T-helper 2 cell treated with Interferon-gamma antibody and Interleukin-4, amounts not matched to agents 100 ng/mL and 5 ng/mL, for 36 hours (primary cell): ENCODE measurements around the gene PPP1R12C. TPM values are rescaled to one million over a fixed set of nuclear protein-coding genes. Genes with fewer than 3 reads are reported as not detected.
"Not testable (repeated sequence)": the region's sequence is repeated elsewhere in the genome, so short reads cannot be mapped to it uniquely, and the experiment has no call there.

Experiments used
- intact Hi-C: fragments of 100-400 bp; cut with micrococcal nuclease; formaldehyde crosslinking; loops from one replicate; pipeline ENCODE4 v1.15.1; 2023
- total RNA-seq: library from RNA; stranded (reverse); gene quantifications from 2 replicates; pipeline ENCODE4 v1.2.3, GENCODE V29; 2022

PPP1R12C gene
- total RNA-seq, 1 donor from 2014 or later: 132 TPM

DNA sequence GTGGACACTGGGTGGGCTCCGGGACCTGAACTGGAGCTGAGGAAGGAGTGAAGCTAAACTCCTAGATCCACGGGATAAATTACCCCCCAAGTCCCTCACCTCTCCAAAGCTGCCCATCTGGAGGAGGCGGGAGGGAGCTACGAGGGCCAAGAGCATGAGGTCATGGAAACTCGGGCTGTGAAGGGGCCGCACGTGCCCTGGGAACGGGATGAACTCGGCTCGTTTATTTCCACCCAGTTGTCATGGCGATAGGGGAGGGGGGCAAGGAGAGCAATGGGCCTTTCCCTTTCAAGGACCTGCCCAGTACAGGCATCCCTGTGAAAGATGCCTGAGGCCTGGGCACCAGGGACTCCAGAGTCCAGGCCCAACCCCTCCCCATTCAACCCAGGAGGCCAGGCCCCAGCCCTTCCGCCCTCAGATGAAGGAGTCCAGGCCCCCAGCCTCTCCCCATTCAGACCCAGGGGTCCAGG lies 3.8 kb downstream of the PPP1R12C start:
- intact Hi-C loops: no loop called here

DNA sequence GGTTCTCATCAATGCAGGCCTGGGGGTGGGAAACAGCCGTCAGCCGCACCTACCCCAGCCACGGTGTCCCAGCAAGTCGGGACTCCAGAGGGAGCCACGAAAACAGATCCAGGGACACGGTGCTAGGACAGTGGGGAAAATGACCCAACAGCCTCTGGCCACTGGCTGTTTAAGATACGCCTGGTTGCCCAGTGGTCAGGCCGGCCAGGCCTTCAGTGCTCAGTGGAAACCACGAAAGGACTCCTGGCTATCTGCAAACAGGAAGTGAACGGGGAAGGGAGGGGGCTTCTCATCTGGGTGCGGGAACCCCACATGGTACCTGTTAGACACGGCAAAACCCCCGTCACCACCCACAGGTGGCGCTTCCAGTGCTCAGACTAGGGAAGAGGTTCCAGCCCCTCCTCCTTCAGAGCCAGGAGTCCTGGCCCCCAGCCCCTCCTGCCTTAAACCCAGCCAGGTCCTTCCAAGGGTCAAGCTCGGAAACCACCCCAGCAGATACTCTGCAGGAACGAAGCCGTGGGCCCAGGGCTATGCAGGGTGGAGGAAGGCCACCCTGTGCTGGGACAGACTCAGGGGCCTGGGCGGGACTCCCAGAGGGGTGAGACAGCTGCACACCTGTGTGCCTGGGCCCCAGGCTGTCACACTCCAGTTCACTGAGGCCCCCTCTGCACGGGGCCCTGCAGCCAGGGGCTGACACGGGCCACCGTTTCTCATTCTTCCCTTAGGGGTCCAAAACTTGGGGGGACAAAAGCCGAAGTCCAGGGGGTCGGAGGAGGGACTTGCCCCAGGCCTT lies 4.5 kb downstream of the PPP1R12C start:
- intact Hi-C loops: no loop called here

DNA sequence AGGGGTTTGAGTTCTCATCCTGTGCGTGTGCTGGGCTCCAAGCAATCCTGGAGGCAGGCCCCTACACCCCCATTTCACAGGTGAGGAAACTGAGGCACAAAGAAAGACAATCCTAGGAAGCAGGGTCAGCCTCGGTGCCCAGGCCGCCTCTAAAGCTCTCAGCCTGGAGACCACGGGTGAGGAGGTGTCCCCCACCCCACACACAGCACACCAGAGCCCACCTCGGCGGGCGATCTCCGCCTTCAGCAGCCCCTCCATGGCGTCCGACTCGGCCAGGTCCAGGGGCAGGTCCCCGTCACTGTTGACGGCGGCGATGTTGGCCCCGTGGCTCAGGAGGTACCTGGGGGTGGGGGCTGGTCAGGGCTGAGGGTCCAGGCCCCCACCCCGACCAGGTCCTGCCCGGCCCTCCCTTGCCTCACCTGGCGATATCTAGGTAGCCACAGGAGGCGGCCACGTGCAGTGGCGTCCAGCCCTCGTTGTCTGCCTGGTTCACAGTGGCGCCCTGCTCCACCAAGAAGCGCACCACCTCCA lies 5.1 kb downstream of the PPP1R12C start:
- intact Hi-C loops: no loop called here

DNA sequence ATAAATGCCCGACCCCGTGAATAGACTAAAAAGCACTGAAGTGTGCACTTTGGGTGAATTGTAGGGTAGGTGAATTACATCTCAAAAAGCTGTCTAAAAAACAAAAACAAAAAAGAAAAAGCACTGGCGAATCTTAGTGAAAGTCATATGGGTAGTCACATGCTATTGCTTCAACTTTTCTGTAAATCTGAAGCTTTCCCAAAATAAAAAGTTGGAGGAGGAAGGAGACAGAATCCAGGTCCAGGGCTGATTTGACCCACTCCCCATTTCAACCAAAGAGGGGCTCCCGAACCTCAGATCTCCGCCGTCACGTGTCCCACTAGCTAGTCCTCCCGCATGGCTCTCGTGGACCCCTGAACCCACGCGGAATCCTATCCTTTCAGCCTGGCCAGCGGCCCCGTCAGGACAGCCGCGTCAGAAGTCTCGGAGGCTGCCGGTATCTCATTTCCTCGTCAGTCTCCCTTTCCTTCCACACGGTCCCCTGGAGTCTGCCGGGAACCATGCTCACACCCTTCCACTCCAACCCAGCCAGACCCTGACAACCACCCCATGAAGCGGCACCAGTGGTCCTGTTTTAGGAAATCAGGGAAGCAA lies 6.1 kb downstream of the PPP1R12C start:
- intact Hi-C loops: no loop called here

DNA sequence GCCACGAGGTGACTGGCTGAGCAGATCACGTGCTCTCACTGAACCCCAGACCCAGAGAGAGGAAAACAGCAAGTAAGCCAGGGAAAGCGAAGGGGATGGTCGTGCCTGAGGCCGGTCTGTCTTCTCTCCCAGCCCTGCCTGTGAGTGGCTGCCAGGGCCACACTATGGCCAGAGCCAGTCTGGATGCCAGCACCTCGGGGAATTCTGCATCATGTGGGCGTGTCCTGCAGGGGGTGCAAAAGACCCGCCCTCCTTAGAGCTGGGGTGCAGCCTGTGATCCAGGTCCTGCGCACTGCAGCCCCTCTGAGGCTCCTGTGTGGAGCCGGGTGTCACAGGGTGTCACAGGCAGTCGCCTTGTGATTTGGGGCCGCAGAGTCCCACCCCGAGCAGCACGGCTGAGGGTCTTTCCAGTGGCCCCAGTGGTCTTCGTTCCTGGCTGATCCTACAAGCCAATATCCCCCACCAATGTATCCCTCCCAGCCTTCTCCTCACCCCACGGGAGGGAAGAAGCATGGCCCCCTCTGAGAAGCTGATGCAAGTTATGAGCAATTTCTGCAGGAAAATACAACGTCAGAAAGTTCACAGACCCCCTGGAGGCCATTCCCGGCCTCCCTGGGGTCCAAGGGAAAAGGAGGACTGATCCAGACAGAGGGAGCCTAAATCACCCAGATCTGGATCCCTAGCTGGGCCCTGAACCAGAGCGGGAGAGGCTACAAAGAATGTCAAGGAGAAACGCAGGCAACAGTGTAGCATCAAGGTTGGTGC lies 7.7 kb downstream of the PPP1R12C start:
- intact Hi-C loops: no loop called here

DNA sequence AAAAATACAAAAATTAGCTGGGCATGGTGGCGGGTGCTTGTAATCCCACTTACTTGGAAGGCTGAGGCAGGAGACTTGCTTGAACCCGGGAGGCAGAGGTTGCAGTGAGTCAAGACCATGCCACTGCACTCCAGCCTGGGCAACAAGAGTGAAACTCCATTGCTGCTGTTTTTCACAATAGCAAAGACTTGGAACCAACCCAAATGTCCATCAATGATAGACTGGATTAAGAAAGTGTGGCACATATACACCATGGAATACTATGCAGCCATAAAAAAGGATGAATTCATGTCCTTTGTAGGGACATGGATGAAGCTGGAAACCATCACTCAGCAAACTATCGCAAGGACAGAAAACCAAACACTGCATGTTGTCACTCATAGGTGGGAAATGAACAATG lies 10.2 kb downstream of the PPP1R12C start:
- intact Hi-C loops: not testable (repeated sequence)

DNA sequence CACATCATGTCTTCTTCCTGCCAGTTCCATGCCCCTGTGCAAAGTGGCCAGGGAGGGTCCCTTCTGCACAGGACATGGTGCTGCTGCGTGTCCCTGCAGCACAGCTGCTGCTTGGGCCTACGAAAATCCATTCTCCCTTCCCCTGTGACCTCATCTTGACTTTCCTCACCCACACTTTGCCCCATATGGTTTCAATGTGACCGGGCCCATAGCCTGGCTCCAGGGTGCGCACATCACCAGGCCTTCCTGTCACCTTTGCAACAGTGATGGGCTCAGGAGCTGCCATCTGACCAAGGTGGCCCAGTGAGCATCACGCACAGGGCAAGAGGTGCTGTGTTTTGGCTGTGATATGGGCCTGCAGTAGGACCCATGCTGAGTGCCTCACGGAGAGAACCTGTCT lies 10.8 kb downstream of the PPP1R12C start:
- intact Hi-C loops: no loop called here

DNA sequence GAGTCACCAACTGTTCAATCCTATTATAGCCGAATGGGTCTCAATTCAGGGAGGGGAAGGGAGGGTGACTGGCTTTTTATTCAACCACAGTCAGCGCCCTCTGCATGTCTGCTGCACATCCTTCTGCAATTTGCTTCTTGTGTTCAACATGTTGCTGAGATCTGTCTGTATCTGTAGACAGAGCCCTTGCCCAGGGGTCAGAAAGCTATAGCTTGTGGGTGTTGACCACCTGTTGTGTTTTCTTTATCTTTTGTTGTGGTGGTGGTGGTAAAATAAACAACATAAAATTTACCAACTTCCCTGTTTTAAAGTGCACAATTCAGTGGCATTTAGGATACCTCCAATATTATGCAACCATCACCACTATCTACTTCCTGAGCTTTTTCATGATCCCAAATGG lies 12.2 kb downstream of the PPP1R12C start:
- intact Hi-C loops: no loop called here

DNA sequence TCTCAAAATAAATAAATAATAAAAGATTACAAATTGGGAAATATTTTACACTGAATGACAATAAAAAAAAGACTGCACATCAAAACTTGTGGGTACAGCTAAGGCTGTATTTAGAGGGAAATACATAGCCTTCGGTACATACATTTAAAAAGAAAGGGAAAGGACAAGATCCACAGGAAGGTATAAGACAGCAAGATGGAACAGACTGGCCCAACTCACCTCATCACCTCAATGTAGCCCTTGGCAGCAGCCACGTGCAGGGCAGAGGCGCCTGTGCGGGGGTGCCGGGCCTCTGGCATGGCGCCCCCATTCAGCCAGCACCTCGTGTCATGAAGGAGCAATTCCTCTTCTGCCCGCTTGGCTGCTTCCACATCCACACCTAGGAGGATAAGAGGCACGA lies 14.2 kb downstream of the PPP1R12C start:
- intact Hi-C loops: no loop called here

DNA sequence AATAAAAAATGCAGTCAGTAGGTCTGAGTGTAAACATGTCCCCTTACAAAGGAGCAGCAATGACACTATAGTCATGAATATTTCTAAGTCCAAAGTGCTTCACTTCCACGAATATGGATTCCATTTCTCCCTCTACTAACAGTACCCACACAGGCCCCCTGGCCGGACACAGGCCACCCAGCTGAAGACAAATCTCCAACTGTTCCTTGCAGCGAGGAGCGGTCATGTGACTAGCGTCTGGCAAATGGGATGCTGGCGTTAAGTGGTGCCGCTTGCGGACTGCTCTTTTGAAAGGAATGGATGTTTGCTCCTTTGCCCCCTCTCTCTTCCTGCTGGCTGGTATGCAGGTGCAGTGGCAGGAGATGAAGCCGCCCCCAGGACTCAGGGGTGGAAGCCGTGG lies 16.2 kb downstream of the PPP1R12C start:
- intact Hi-C loops: no loop called here

DNA sequence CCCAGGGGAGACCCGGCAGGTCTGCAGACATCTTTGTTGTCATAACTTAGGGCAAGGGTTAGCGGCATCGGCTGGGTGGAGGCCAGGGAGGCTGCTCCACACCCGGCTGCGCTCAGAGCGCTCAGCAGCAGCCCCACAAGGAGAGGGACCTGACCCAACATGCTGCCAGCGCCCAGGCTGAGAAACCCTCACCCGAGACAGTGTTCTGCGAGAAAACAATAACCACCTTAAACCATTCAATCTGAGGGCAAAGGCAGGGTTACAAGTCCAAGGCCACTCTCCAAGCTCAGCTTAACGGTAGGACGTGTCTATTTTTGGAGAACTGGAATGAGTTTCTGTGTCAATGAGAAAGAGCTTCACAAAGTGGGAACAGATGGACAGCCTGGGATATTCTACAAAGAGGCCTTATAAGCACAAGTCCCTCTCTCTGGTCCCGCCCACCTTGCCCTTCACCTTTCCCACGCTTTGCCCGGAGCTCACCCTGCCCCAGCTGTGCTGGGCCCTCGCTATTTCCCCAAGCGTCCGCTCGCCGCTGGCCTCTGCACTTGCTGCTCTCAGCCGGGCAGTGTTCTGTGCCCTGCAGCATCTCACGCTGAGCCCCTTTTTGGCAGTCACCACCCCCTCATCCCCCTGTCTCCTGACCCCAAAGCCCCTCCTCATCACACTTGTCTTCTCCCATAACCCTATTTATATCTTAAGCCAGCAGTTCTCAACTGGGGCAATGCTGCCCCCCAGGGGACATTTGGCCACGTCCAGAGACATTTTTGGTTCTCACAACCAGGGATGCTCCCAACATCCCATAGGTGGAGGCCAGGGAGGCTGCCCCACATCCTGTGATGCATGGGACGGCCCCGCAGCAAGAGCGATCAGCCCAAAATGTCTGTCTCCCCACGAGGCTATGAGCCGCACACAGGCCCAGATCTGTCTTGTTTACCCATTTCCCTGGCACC lies 17.6 kb downstream of the PPP1R12C start:
- intact Hi-C loops: no loop called here

DNA sequence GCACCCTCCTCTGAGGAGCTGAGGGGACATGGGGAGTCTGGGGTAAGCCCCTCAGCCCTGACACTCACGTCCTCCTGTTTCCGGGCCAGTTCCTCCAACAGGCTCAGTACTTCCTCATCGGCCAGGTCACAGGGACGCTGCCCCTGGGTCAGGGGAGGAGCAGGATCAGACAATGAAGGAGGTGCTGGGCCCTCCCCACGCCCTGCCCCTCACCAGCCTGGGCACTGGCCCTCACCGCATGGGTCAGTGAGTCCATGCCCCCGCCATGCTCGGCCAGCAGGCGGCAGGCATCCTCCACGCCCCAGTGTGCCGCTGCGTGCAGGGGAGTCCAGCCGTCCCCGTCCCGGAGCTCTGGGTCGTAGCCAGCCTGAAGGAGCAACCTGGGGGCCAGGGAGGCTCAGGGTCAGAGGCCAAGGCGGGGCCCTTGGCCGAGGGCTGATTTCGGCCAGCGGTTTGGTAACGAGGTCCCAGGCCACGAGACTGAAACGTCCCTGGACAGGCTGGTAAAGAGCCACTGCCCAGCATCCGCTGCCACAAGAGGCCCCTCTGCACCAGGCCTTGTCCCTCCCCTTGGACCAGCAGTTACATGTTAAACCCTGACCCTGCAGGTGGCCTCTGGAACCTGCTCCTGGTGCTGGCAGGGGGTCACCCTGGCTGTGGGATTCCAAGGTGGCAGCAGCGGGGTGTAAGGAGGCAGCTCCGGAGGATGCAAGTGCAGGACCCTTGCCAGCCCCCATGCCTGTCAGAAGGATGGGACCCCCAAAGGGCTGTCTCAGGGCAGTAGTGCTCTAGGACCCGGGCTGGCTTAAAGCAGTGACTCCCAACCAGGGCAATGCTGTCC lies 18.5 kb downstream of the PPP1R12C start:
- intact Hi-C loops: no loop called here

DNA sequence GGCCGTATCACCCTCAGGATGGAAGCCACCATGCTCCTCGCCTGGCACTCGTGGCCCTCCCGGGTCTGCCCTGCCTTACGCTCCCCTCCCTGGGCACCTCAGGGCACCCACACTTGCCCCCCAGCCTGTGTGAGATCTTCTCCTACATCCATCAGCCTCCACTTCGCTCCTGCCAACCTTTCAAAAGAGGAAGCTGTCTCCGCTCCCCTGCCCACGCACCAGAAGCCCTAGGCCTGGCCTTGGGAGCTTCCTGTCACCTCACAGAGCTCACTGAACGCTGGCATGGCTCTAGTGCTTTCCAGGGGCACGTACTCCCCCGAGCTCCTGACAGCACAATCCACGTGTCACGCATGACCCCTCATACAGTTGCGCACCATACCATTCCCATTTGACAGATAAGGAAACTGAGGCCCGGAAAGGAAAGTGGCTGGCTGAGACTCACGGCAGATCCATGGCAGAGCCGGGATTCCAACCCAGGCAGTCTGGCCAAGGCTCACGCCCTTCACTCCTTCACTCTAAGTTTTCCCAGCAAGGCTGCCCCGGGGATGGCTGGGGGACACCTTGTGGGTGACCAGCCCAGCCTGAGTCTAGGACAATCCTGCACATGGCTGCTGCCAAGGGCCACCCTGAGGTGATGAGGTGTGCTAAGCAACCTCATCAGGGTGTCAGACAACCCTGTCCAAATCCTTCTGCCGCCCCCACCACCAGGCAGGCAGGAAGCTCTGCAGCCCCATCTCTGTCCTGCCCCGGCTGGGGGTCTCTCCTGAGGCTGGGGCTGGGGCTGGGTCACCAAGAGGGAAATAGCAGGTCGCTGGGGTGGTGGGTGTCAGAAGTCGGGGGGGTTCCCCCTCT lies 19.3 kb downstream of the PPP1R12C start:
- intact Hi-C loops: no loop called here

DNA sequence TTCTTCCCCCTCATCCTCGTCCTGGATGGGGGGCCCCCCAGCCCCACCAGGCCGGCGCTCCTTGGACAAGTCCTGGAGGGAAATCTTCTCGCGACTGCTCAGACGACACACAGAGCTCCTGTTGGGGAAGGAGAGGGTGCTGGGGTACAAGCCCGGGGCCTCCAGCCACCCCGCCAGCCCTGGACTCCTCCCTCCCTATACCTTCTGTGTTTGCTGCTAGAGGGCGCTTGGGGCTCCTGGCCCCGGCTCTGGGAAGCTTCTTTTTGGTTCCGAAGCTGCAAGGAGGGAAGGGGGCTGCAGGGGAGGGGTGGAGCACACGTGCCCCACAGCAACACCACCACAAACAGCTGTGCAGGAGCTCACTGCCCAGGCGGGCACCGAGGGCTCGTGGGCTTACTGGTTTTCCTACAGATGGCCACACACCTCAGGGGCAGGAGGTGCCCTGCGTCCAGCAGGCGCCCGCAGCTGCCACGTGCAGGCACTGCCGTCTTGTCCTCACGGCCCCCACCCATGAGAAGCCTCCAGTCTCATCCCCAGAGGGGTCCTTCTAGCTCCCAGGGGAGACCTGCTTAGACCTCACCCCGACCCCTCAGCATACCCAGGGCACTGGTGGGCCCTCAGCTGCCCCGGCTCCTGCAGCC lies 21.3 kb downstream of the PPP1R12C start:
- intact Hi-C loops: no loop called here

DNA sequence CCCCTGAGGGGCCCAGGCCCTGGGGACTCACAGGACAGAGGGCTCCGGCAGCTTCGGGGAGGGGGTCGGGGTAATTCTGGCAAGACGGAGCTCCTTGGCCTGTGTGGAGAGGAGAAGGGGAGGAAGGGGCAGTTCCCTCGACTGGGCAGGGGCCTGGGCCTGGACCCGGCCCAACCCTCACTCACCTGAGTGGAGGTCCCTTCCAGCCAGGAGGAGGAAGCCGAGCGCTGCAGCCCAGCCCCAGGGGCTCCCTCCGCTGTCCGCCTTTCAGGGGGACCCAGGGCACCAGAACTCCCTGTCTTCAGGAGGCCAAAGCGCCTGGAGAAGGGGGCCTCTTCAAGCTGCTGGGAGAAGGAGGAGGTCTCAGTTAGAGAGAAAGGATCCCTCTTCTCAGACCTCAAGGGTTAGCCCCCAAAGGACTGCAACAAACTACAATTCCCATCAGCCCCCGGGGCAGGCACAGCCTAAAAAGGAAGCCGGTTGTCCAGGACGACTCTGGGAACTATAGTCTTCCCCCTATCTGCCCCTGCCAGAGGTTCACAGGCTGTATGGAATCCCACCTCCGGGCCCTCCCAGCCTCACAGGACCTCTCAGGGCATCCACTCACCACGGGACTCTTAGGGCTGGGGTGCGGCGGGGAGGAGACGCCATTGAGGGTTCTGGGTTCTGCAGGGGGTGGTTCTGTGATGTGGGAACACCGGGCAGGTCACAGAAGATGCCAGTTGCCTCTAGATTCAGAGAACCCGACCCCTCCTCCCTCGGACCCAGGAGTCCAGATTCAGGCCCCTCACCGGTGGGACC lies 22.0 kb downstream of the PPP1R12C start:
- intact Hi-C loops: no loop called here

DNA sequence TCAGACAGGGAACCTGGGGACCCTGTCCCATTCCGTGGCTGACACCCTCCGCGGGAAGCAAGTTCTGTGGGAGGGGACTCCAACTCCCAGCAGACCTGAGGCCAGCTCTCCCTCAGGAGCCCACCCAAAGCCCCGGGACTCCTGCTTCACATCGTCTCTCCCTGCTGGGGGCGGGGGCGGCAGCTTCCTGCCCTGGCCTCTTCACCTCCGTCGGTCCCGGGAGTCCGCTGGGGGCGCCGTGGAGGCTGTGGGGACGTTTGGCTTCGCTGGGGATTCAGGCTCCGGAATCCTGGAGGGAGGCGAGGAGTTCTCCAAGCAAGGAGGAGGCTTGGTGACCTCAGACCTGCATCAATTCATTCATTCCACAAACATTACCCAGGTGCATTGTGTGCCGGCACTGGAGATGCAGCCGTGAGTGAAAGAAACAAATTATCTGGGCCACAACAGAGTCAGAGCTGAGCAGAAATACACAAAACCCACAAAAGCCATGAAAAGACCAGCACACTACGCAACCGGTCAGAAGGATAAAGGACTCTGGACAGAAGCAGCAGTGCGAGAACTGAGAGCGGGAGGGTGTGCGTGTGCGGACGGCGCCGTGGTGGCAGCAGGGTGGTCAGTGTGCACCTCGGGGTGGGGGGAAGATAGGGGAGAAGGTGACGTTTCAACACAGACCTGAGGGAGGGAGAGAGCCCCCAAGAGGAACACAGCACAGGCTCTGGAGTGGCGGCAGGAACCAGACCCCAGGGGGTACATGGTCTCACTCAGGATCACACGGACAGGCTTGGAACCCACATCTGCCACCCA lies 22.8 kb downstream of the PPP1R12C start:
- intact Hi-C loops: no loop called here
